WTC11 (cell line): ENCODE data around the gene FANCC. TPM values are rescaled to one million over a fixed set of nuclear protein-coding genes. Genes with fewer than 3 reads are reported as not detected.
A peak's percentile ranks its signal among the peaks of the same experiment; 100 is the strongest.

Experiments used
- ATF1 ChIP-seq: sonication (generic); formaldehyde crosslinking; IDR thresholded peaks from 2 replicates; pipeline ENCODE4 v1.8.1; 2023; ENCODE audit warnings: mild to moderate bottlenecking, moderate library complexity, missing genetic modification reagents
- CBFB ChIP-seq: sonication (generic); formaldehyde crosslinking; IDR thresholded peaks from 2 replicates; pipeline ENCODE4 v1.8.1; 2022; ENCODE audit warnings: mild to moderate bottlenecking, low read depth, missing genetic modification reagents
- CDX4 ChIP-seq: fragments of 250-450 bp; sonication (Bioruptor Pico); IDR thresholded peaks from 2 replicates; pipeline ENCODE4 v1.9.0; 2021; ENCODE audit warnings: moderate library complexity, mild to moderate bottlenecking, inconsistent platforms, borderline replicate concordance
- CREM ChIP-seq: sonication (generic); formaldehyde crosslinking; IDR thresholded peaks from 2 replicates; pipeline ENCODE4 v1.8.1; 2022; ENCODE audit warnings: mild to moderate bottlenecking, missing genetic modification reagents, moderate library complexity
- FOXP4 ChIP-seq: sonication (generic); formaldehyde crosslinking; IDR thresholded peaks from 2 replicates; pipeline ENCODE4 v1.8.0; 2022; ENCODE audit warnings: mild to moderate bottlenecking, missing genetic modification reagents
- GABPB1 ChIP-seq: sonication (generic); formaldehyde crosslinking; IDR thresholded peaks from 2 replicates; pipeline ENCODE4 v1.8.1; 2023; ENCODE audit warnings: mild to moderate bottlenecking, missing genetic modification reagents
- JUN ChIP-seq: sonication (generic); formaldehyde crosslinking; IDR thresholded peaks from 2 replicates; pipeline ENCODE4 v1.8.0; 2023; ENCODE audit warnings: mild to moderate bottlenecking, missing genetic modification reagents
- NR3C1 ChIP-seq: sonication (generic); formaldehyde crosslinking; conservative IDR thresholded peaks from 2 replicates; pipeline ENCODE4 v1.8.1; 2023; ENCODE audit warnings: low read depth, mild to moderate bottlenecking, missing genetic modification reagents
- OVOL2 ChIP-seq: fragments of 250-450 bp; sonication (Bioruptor Pico); IDR thresholded peaks from 2 replicates; pipeline ENCODE4 v1.9.0; 2021; ENCODE audit warnings: mild to moderate bottlenecking, borderline replicate concordance
- SMAD4 ChIP-seq: sonication (generic); formaldehyde crosslinking; IDR thresholded peaks from 2 replicates; pipeline ENCODE4 v1.8.0; 2022; ENCODE audit warnings: mild to moderate bottlenecking, missing genetic modification reagents
- TCF7 ChIP-seq: sonication (generic); formaldehyde crosslinking; IDR thresholded peaks from 2 replicates; pipeline ENCODE4 v1.8.0; 2022; ENCODE audit warnings: mild to moderate bottlenecking, low read depth, missing genetic modification reagents, moderate library complexity
- TEAD1 ChIP-seq: sonication (generic); formaldehyde crosslinking; IDR thresholded peaks from 2 replicates; pipeline ENCODE4 v1.8.0; 2022; ENCODE audit warnings: mild to moderate bottlenecking, missing genetic modification reagents
- TEAD4 ChIP-seq: sonication (generic); formaldehyde crosslinking; IDR thresholded peaks from 2 replicates; pipeline ENCODE4 v1.8.0; 2022; ENCODE audit warnings: mild to moderate bottlenecking, missing genetic modification reagents
- TP53 ChIP-seq: sonication (generic); formaldehyde crosslinking; IDR thresholded peaks from 2 replicates; pipeline ENCODE4 v1.8.1; 2023; ENCODE audit warnings: mild to moderate bottlenecking, missing genetic modification reagents
- ZNF425 ChIP-seq: fragments of 250-450 bp; sonication (Bioruptor Pico); conservative IDR thresholded peaks from 2 replicates; pipeline ENCODE4 v1.9.0; 2021; ENCODE audit warnings: mild to moderate bottlenecking
- ZNF671 ChIP-seq: fragments of 250-450 bp; sonication (Bioruptor Pico); IDR thresholded peaks from 2 replicates; pipeline ENCODE4 v1.8.0; 2021; ENCODE audit warnings: mild to moderate bottlenecking
- total RNA-seq: library from RNA; stranded (reverse); gene quantifications from 3 replicates; pipeline ENCODE4 v1.2.3, GENCODE V29; 2021
- TF ChIP-seq, protein P1 (sequence below): sonication (generic); formaldehyde crosslinking; IDR thresholded peaks from 2 replicates; pipeline ENCODE4 v1.8.1; 2022; ENCODE audit warnings: mild to moderate bottlenecking, missing genetic modification reagents, moderate library complexity, borderline replicate concordance
- TF ChIP-seq, protein P2 (sequence below): sonication (generic); formaldehyde crosslinking; conservative IDR thresholded peaks from 2 replicates; pipeline ENCODE4 v1.8.1; 2023; ENCODE audit warnings: mild to moderate bottlenecking, low read depth, missing genetic modification reagents, moderate library complexity
- TF ChIP-seq, protein P3 (sequence below): sonication (generic); formaldehyde crosslinking; IDR thresholded peaks from 2 replicates; pipeline ENCODE4 v1.8.0; 2023; ENCODE audit warnings: missing genetic modification reagents, mild to moderate bottlenecking, borderline replicate concordance
- TF ChIP-seq, protein P4 (sequence below): sonication (generic); formaldehyde crosslinking; IDR thresholded peaks from 2 replicates; pipeline ENCODE4 v1.8.0; 2022; ENCODE audit warnings: mild to moderate bottlenecking, missing genetic modification reagents
- TF ChIP-seq, protein P5 (sequence below): sonication (generic); formaldehyde crosslinking; IDR thresholded peaks from 2 replicates; pipeline ENCODE4 v1.8.1; 2023; ENCODE audit warnings: mild to moderate bottlenecking, missing genetic modification reagents
- TF ChIP-seq, protein P6 (sequence below): sonication (generic); formaldehyde crosslinking; conservative IDR thresholded peaks from 2 replicates; pipeline ENCODE4 v1.8.1; 2022; ENCODE audit warnings: mild to moderate bottlenecking, missing genetic modification reagents

The FANCC gene
- total RNA-seq, 1 experiment from 2014 or later, result 10.9 TPM

DNA sequence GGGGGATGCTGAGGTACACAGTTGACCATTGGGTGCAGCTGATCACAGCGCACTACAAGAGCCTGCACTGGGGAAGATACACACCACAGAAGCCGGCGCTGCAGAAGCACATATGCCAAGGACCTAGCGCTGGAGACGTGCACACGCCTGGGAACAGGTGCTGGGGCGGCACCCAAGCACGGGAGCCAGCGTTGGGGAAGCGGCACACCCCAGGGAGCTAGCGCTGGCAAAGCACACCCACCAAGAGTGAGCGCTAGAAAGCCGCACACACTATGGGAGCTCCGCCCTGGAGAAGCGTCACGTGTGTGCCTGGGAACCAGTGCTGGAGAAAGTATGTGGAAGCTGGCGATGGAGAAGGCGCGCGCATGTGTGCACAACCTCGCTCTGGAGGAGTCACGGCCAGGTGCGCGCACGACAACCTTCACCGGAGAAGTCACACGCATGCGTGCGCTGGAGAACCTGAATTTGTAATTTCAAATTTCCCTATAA, 4.5 kb downstream of the FANCC start (continued):
- TF ChIP-seq, protein P1, sequence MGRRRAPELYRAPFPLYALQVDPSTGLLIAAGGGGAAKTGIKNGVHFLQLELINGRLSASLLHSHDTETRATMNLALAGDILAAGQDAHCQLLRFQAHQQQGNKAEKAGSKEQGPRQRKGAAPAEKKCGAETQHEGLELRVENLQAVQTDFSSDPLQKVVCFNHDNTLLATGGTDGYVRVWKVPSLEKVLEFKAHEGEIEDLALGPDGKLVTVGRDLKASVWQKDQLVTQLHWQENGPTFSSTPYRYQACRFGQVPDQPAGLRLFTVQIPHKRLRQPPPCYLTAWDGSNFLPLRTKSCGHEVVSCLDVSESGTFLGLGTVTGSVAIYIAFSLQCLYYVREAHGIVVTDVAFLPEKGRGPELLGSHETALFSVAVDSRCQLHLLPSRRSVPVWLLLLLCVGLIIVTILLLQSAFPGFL (CRISPR knock-in tag), result no peak
- TF ChIP-seq, protein P2, sequence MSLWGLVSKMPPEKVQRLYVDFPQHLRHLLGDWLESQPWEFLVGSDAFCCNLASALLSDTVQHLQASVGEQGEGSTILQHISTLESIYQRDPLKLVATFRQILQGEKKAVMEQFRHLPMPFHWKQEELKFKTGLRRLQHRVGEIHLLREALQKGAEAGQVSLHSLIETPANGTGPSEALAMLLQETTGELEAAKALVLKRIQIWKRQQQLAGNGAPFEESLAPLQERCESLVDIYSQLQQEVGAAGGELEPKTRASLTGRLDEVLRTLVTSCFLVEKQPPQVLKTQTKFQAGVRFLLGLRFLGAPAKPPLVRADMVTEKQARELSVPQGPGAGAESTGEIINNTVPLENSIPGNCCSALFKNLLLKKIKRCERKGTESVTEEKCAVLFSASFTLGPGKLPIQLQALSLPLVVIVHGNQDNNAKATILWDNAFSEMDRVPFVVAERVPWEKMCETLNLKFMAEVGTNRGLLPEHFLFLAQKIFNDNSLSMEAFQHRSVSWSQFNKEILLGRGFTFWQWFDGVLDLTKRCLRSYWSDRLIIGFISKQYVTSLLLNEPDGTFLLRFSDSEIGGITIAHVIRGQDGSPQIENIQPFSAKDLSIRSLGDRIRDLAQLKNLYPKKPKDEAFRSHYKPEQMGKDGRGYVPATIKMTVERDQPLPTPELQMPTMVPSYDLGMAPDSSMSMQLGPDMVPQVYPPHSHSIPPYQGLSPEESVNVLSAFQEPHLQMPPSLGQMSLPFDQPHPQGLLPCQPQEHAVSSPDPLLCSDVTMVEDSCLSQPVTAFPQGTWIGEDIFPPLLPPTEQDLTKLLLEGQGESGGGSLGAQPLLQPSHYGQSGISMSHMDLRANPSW, result no peak
- no peak for TF ChIP-seq CDX4 (CRISPR knock-in tag)
- 0 out of 2 replicates have a peak, but pooled peaks have one; percentile 23 for TF ChIP-seq TEAD1
- TF ChIP-seq, protein P3, sequence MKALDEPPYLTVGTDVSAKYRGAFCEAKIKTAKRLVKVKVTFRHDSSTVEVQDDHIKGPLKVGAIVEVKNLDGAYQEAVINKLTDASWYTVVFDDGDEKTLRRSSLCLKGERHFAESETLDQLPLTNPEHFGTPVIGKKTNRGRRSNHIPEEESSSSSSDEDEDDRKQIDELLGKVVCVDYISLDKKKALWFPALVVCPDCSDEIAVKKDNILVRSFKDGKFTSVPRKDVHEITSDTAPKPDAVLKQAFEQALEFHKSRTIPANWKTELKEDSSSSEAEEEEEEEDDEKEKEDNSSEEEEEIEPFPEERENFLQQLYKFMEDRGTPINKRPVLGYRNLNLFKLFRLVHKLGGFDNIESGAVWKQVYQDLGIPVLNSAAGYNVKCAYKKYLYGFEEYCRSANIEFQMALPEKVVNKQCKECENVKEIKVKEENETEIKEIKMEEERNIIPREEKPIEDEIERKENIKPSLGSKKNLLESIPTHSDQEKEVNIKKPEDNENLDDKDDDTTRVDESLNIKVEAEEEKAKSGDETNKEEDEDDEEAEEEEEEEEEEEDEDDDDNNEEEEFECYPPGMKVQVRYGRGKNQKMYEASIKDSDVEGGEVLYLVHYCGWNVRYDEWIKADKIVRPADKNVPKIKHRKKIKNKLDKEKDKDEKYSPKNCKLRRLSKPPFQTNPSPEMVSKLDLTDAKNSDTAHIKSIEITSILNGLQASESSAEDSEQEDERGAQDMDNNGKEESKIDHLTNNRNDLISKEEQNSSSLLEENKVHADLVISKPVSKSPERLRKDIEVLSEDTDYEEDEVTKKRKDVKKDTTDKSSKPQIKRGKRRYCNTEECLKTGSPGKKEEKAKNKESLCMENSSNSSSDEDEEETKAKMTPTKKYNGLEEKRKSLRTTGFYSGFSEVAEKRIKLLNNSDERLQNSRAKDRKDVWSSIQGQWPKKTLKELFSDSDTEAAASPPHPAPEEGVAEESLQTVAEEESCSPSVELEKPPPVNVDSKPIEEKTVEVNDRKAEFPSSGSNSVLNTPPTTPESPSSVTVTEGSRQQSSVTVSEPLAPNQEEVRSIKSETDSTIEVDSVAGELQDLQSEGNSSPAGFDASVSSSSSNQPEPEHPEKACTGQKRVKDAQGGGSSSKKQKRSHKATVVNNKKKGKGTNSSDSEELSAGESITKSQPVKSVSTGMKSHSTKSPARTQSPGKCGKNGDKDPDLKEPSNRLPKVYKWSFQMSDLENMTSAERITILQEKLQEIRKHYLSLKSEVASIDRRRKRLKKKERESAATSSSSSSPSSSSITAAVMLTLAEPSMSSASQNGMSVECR, result no peak
- TF ChIP-seq TP53, result no peak
- TF ChIP-seq JUN (CRISPR knock-in tag), result no peak
- TF ChIP-seq CREM (CRISPR knock-in tag), result no peak
- TF ChIP-seq TEAD4 (CRISPR knock-in tag), result no peak
- no peak for TF ChIP-seq ATF1 (CRISPR knock-in tag)
- no peak for TF ChIP-seq SMAD4
- TF ChIP-seq NR3C1 (CRISPR knock-in tag), result no peak
- no peak for TF ChIP-seq OVOL2
- TF ChIP-seq FOXP4 (CRISPR knock-in tag), result peak; percentile 86; the same call in 1 of the 2 replicates
- TF ChIP-seq GABPB1 (CRISPR knock-in tag), result no peak
- no peak for TF ChIP-seq ZNF425 (CRISPR knock-in tag)
- TF ChIP-seq, protein P4, sequence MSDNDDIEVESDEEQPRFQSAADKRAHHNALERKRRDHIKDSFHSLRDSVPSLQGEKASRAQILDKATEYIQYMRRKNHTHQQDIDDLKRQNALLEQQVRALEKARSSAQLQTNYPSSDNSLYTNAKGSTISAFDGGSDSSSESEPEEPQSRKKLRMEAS, result peak; percentile 74; the same call in 1 of the 2 replicates
- no peak for TF ChIP-seq TCF7 (CRISPR knock-in tag)
- no peak for TF ChIP-seq ZNF671
- TF ChIP-seq, protein P5, sequence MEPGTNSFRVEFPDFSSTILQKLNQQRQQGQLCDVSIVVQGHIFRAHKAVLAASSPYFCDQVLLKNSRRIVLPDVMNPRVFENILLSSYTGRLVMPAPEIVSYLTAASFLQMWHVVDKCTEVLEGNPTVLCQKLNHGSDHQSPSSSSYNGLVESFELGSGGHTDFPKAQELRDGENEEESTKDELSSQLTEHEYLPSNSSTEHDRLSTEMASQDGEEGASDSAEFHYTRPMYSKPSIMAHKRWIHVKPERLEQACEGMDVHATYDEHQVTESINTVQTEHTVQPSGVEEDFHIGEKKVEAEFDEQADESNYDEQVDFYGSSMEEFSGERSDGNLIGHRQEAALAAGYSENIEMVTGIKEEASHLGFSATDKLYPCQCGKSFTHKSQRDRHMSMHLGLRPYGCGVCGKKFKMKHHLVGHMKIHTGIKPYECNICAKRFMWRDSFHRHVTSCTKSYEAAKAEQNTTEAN (CRISPR knock-in tag), result no peak
- TF ChIP-seq, protein P6, sequence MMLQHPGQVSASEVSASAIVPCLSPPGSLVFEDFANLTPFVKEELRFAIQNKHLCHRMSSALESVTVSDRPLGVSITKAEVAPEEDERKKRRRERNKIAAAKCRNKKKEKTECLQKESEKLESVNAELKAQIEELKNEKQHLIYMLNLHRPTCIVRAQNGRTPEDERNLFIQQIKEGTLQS (CRISPR knock-in tag), result no peak
- TF ChIP-seq CBFB (CRISPR knock-in tag), result no peak
